ENCODE data around the gene SNTB2.
"Not testable (repeated sequence)": the region's sequence is repeated elsewhere in the genome, so short reads cannot be mapped to it uniquely, and the experiment has no call there.

Gene SNTB2

DNA sequence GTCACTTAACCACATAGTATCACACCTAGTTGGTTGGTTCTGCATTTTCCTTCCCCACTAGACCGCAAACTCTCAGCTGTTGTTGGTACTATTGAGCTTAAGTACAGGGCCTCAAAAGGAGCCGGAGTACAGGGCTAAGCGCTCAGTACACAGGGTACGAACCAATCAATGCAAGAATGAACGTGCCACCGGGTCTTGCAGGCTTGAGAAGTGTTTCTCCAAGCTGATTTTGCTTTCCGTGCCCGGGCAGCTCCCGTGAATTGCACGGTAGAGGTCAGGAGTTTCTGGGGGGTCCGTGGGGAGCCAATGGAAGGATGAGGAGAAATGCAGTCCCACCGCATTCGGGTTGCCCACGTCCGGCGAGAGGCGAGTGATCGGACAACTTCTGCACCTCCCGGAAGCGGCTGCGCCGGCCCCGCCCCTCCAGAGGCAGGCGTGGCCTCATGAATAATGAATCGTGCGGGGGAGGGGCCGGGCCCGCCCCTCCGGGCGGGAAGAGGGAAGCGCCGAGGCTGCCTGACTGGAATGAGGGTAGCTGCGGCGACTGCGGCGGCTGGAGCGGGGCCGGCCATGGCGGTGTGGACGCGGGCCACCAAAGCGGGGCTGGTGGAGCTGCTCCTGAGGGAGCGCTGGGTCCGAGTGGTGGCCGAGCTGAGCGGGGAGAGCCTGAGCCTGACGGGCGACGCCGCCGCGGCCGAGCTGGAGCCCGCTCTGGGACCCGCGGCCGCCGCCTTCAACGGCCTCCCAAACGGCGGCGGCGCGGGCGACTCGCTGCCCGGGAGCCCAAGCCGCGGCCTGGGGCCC is at the start of gene SNTB2:
SNTB2 (plus strand) TSS at position 523 of the 804 bp plus-strand sequence; CDS start at position 526, 3 bp downstream.
- peak; percentile 79 for DNase-seq

- no peak for DNase-seq
Measured at GRCh38 chr16:69138608-69139007, 48.4 kb upstream of the SNTB2 start.

DNA sequence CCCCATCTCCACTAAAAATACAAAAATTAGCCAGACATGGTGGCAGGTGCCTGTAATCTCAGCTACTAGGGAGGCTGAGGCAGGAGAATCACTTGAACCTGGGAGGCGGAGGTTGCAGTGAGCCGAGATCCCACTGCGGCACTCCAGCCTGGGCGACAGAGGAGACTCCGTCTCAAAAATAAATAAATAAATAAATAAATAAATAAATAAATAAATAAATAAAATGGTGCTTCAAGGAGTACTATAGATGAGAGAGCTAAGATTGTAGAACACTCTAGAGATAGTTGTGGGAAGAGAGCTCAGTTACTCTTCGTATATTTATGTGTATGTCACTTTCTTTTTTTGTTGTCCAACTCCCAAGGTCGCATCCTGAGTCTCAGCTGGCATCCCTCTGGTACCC is 47.5 kb upstream of the SNTB2 start:
- not testable (repeated sequence) for DNase-seq

DNA sequence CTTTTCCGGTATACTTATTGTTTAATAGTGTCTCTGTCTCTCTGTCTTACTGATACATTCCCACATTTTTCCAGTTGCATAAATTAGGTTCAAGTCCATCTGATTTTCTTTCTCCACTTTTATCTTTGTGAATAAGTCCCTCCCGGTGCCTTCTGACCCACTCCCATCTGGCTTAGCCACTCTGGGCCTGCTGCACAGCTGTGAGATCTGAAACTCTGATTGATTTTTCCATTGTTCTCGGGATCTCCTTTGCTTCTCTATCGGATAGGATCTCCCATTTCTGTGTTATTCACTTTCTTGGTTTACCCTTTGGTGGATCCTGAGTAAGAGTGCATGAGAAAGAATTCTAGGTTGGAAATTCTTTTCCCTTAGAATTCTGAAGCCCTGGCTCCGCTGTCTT is 46.0 kb upstream of the SNTB2 start:
- no peak for DNase-seq

- no peak for DNase-seq
Measured at GRCh38 chr16:69141936-69142335, 45.0 kb upstream of the SNTB2 start.

- no peak for DNase-seq
Measured at GRCh38 chr16:69143116-69143515, 43.8 kb upstream of the SNTB2 start.

DNA sequence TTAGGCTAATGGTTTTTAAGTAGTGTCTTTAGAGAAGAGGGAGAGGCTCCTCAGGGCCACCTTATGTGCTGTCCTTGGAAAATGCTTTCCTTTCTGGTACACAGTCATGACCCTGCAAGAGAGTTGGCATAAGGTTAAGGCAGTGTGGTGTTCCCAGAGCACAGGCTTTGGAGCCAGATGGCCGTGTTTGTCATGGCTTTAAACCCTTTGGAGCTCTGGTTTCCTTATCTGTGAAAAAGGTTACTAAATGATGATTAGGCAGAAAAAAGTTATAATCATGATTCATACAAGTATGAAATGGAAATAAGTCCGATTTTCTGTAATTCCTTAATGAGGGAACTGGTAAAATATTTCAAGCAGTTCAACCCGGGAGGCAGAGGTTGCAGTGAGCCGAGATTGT is 41.3 kb upstream of the SNTB2 start:
- DNase-seq: no peak

DNA sequence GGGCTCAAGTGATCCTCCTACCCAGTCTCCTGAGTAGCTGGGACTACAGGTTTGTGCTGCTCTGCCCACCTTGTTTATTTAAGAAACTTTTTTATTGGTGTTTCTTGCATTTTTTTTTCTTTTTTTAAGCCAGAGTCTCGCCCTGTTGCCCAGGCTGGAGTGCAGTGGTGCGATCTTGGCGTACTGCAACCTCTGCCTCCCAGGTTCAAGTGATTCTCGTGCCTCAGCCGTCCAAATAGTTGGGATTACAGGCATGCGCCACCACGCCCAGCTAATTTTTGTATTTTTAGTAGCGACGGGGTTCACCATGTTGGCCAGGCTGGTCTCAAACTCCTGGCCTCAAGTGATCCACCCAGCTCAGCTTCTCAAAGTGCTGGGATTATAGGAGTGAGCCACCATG is 37.3 kb upstream of the SNTB2 start:
- DNase-seq: not testable (repeated sequence)

DNA sequence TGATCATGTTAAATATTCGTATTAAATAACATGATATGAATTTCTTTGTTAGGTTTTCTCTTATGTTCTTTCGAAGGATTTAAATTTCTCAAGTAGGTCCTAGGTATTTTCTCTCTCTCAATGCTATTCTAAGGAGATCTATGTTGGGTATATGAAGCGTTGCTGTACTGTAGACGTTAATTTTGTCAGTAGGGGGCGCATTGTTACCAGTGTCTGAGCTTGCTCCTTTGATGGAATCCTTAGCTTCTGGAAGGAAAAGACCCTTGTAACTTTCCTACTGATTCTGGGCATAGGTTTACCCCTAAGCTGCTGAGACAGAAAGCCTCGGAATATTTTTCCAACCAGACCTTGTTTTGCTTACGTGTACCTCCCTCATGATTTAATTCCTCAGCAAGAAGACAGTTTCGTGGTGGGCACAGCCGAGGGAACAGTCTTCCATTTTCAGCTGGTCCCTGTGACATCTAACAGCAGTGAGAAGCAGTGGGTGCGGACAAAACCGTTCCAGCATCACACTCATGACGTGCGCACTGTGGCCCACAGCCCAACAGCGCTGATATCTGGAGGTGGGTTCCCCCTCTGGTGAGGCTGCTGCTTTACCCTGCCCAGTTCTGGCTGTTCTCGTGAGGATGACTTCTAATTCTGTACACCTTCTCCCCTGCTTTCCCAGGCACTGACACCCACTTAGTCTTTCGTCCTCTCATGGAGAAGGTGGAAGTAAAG is 36.7 kb upstream of the SNTB2 start:
- DNase-seq: peak; percentile 78

DNA sequence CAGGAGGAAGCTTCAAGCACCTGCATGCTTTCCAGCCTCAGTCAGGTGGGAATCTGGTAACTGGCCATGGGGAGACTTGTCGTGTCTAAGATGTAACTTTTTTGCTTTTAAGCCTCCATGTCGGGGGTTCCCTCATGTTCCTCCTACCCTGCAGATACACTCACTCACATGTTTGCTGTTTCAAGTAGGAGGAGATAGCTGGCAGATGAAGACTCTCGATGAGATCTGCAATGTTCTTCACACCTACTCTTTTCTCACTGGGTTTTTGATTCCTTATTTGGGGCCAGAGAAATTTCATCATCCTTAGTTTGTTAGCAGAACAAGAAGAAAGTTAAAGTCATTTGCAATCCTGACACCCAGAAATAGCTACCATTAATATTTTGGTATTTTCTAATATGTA is 29.8 kb upstream of the SNTB2 start:
- no peak for DNase-seq

- no peak for DNase-seq
Measured at GRCh38 chr16:69160192-69160591, 26.8 kb upstream of the SNTB2 start.

- no peak for DNase-seq
Measured at GRCh38 chr16:69165584-69165983, 21.4 kb upstream of the SNTB2 start.

GRCh38 chr16:69166221-69166833 is 20.6 kb upstream of the SNTB2 start:
- peak; percentile 15 for DNase-seq

DNA sequence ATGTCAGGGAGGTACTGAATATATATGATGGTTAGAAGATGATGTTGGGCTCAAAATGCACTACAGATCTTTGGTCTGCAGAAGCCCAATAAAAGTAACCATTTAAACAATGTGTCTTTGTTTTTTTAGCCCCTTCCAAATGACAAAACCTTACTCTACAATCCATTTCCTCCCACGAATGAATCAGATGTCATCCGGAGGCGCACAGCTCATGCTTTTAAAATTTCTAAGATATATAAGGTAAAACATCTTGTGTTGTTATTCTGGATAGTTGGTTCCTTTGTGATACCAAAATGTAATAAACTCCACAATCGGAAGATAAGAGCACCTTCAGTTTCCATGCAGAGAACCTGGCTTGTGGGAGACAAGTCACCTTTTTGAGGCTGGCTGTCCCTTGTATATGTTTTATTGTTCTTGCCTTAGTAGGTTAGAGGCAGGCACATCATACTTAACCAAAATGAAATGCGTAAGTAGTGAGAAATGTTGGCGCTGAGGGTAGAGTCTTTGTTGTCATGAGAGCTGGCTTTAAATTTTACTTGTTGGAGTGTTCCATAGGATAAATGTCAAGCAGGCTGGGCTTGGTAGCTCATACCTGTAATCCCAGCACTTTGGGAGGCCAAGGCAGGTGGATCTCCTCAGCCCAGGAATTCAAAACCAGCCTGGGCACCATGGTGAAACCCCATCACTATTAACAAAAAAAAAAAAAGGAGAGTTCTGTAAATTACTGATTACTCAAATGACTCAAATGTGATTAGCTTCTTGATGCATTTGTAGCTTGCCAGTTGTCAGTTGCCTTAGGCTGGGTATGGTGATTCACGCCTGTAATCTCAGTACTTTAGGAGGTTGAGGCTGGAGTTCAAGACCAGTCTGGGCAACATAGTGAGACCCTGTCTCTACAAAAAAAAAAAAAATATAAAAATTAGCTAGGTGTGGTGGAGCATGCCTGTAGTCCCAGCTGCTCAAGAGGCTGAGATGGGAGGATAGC is 19.7 kb upstream of the SNTB2 start:
- DNase-seq: no peak

DNA sequence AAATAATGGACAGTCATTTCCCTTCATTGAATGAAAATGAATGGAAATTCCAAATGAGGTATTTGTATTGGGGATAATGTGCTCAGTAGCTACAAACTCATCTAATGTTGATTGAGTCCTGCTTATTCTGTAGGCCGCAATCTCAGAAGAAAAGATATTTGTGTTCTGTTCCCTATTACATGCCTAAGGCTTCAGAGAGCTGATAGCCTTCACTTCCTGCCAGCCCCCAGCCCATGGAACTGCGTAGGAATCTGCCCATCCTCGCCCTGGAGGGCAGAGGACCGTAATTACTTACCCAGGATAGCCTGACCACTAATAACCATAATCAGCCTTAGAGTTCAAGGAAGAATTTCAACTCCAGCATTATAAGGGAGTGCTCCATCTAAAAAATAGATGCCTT is 17.9 kb upstream of the SNTB2 start:
- DNase-seq: no peak

DNA sequence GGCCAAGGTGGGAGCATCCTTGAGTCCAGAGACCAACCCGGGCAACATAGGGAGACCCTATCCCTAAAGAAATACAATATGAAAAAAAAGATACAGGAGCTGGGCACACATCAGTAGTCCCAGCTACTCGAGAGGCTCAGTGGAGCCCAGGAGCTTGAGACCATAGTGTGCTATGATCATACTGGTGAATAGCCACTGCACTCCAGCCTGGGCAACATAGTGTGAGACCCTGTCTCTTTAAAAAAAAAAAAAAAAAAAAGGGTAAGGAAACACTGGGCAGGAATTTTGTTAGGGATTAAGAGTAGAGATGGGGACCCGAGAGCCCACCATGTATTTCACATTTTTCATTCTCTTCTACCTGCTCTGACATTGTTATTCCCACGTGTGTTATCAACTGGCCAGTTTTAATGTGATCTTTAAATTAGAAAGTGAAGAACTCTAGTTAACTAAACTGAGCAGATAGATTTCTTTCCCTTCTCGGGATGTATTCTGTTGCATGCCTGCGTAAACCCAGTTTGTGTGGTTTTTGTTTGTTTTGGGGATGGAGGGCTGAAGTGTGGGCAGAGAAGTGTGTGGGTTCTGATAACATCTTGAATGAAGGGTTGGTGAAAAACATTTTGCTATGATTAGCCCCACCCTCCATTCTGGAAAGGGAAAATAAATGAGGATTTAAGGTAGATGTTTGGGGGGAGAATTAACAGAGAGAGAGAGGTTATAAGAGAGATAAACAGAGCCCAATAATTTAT is 17.2 kb upstream of the SNTB2 start:
- no peak for DNase-seq

DNA sequence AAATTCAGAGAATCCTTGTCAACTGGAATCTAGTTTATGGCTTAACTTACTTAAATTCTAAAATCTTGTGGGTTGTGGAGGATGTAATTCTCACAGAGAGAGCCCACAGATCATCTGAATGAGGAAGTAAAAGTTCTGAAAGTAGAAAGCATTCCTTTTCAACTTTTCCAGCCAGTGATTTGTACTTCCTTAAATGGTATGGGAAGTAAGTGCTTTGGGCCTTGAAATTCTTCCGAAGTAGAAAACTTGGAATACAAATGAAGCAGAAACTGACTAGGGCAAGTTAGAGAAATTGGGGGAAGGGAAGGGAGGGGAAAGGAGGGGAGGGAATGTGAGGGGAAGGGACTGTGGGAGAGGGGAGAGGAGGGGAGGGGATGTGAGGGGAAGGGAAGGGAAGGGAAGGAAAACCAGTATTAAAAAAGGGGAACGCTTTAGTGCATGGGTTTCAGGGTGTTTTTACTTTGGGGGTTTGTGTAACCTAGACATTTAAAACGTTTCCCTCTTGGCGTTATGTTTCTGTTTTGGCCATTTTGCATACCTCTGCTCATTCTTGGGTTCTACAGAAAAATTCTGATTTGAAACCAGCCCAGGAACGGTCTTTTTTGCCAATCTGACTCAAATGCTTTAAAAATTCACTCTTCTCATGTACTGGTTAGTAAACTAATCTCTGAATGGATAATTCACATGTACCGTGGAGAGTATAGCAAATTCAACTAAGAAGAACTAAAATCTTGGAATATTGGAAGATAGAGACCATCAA is 15.5 kb upstream of the SNTB2 start:
- DNase-seq: no peak

- no peak for DNase-seq
Measured at GRCh38 chr16:69176033-69176800, 10.7 kb upstream of the SNTB2 start.

- no peak for DNase-seq
Measured at GRCh38 chr16:69179328-69180010, 7.5 kb upstream of the SNTB2 start.

DNA sequence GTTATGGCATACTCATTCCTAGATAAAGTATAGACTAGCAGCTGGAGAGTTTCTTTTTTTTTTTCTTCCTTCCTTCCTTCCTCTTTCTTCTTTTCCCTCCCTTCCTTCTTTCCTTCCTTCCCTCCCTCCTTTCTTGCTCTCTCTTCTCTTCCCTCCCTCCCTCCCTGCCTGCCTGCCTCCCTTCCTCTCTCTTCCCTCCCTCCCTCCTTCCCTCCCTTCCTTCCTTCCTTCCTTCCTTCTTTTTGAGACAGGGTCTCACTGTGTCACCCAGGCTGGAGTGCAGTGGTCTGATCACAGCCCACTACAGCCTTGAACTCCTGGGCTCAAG is 7.0 kb upstream of the SNTB2 start:
- no peak for DNase-seq

All from CD4-positive, alpha-beta T cell treated with Interleukin-10 for 1 hour (primary cell).